Endothelial cell of umbilical vein (primary cell): ENCODE results near the gene TBL2. TPM values are rescaled to one million over a fixed set of nuclear protein-coding genes. Genes with fewer than 3 reads are reported as not detected.

Experiments
- BruUV-seq: library from RNA; stranded (reverse); fragments of 400-500 nt; replicated peaks from 2 replicates; lab custom pipeline; 2021; lab: Mats Ljungman, UMichigan
- CTCF ChIA-PET: fragments of 300-600, 350-600 bp; sonication (Branson Sonifier 250); formaldehyde crosslinking; loops from one replicate; lab custom pipeline; 2021; ENCODE audit warnings: antibody characterized with exemption, inconsistent platforms; lab: Charles Lee
- POLR2A ChIA-PET: fragments of 300-600, 350-600 bp; sonication (Branson Sonifier 250); formaldehyde crosslinking; loops from one replicate; lab custom pipeline; 2021; ENCODE audit warnings: antibody characterized with exemption, inconsistent platforms; lab: Charles Lee
- DNase-seq: peaks from one replicate; pipeline ENCODE4 v3.0.0-alpha.2; 2011; ENCODE audit warnings: low read depth, low spot score
- FAIRE-seq: peaks from 2 replicates; lab custom pipeline; 2011; peaks lifted over from hg19 to GRCh38; lab: Jason Lieb, UNC
- H2AFZ ChIP-seq: 2 replicates; pipeline ENCODE4 v1.6.0; 2012; ENCODE audit warnings: low read depth, low read length, control low read depth, inconsistent platforms
- H3K27ac ChIP-seq: 2 replicates; pipeline ENCODE4 v1.5.1; 2011; ENCODE audit warnings: low read depth, mild to moderate bottlenecking, control low read depth, low read length, moderate library complexity; ENCODE audit not compliant: insufficient read depth
- H3K27me3 ChIP-seq, 2 experiments: 2 replicates each; pipeline versions ENCODE4 v1.6.0 to v1.6.1; 2011; ENCODE audit warnings: low read length in 2 of 2, mixed read lengths in 1 of 2; ENCODE audit not compliant: control insufficient read depth in 2 of 2, insufficient read depth in 2 of 2
- H3K36me3 ChIP-seq, 2 experiments: 2 replicates in 1 of 2; 3 replicates in 1 of 2; pipeline ENCODE4 v1.5.1; 2011; ENCODE audit warnings: low read length in 2 of 2, mild to moderate bottlenecking in 1 of 2, moderate library complexity in 1 of 2; ENCODE audit not compliant: control insufficient read depth in 2 of 2, insufficient read depth in 2 of 2; ENCODE audit errors: extremely low read depth in 1 of 2
- H3K4me1 ChIP-seq: 3 replicates; pipeline ENCODE4 v1.5.1; 2011; ENCODE audit warnings: mild to moderate bottlenecking, low read length; ENCODE audit not compliant: control insufficient read depth, insufficient read depth; ENCODE audit errors: extremely low read depth
- H3K4me2 ChIP-seq: 2 replicates; pipeline ENCODE4 v1.6.1; 2011; ENCODE audit warnings: low read length, control low read depth, mixed read lengths; ENCODE audit not compliant: insufficient read depth
- H3K4me3 ChIP-seq, 3 experiments: fragments of 200-600 bp in 1 of 3; sonication (generic), shearing (Covaris generic) in 1 of 3; replicated peaks in 1 of 3; 2 replicates each; pipeline ENCODE4 v1.5.1; 2011 to 2016; ENCODE audit warnings: control low read depth in 3 of 3, low read length in 3 of 3, mild to moderate bottlenecking in 2 of 3, inconsistent platforms in 1 of 3, low read depth in 1 of 3, moderate library complexity in 1 of 3; ENCODE audit not compliant: insufficient read depth in 1 of 3
- H3K79me2 ChIP-seq: 2 replicates; pipeline ENCODE4 v1.6.0; 2012; ENCODE audit warnings: low read length, inconsistent platforms; ENCODE audit not compliant: control insufficient read depth, insufficient read depth
- H3K9ac ChIP-seq: replicated peaks from 2 replicates; pipeline ENCODE3; 2011; ENCODE audit warnings: low read length, control low read depth; ENCODE audit not compliant: insufficient read depth; ENCODE audit errors: extremely low read depth
- H3K9me1 ChIP-seq: replicated peaks from 3 replicates; pipeline ENCODE4 v1.6.0; 2011; ENCODE audit warnings: mild to moderate bottlenecking, low read length; ENCODE audit not compliant: control insufficient read depth, insufficient read depth; ENCODE audit errors: extremely low read depth
- H3K9me3 ChIP-seq: replicated peaks from 2 replicates; pipeline ENCODE4 v1.5.1; 2012; ENCODE audit warnings: low read length, inconsistent platforms; ENCODE audit not compliant: control insufficient read depth, insufficient read depth
- H4K20me1 ChIP-seq: replicated peaks from 2 replicates; pipeline ENCODE3; 2011; ENCODE audit warnings: mild to moderate bottlenecking, low read length; ENCODE audit not compliant: control insufficient read depth, insufficient read depth; ENCODE audit errors: extremely low read depth
- CTCF ChIP-seq, 2 donors: IDR thresholded peaks; 1 replicate in 1 of 2; 2 replicates in 1 of 2; pipeline ENCODE4 v1.5.1; 2011; ENCODE audit warnings: low read length in 2 of 2, mild to moderate bottlenecking in 2 of 2, moderate library complexity in 2 of 2, control low read depth in 1 of 2, inconsistent platforms in 1 of 2, low read depth in 1 of 2; ENCODE audit not compliant: insufficient read depth in 1 of 2; ENCODE audit errors: extremely low read depth in 1 of 2
- EZH2 ChIP-seq: IDR thresholded peaks from 2 replicates; pipeline ENCODE4 v1.6.1; 2012; ENCODE audit warnings: borderline replicate concordance, low read depth, mild to moderate bottlenecking, moderate library complexity, low read length, inconsistent platforms; ENCODE audit not compliant: severe bottlenecking
- FOS ChIP-seq: IDR thresholded peaks from 2 replicates; pipeline ENCODE4 v1.6.1; 2011; ENCODE audit warnings: mild to moderate bottlenecking, low read length, moderate library complexity, borderline replicate concordance; ENCODE audit not compliant: insufficient read depth
- GATA2 ChIP-seq: IDR thresholded peaks from 2 replicates; pipeline ENCODE4 v1.7.0; 2011; ENCODE audit warnings: low read depth, mild to moderate bottlenecking, moderate library complexity, mixed read lengths, low read length; ENCODE audit not compliant: insufficient read length, insufficient read depth
- JUN ChIP-seq: IDR thresholded peaks from 2 replicates; pipeline ENCODE4 v1.6.1; 2011; ENCODE audit warnings: borderline replicate concordance, low read depth; ENCODE audit not compliant: insufficient read length, insufficient read depth
- MAX ChIP-seq: IDR thresholded peaks from 2 replicates; pipeline ENCODE4 v1.6.1; 2011; ENCODE audit not compliant: insufficient read depth, insufficient read length
- MYC ChIP-seq: IDR thresholded peaks from one replicate; pipeline ENCODE4 v1.6.1; 2011; ENCODE audit warnings: mild to moderate bottlenecking, low read depth, low read length
- POLR2A ChIP-seq: IDR thresholded peaks from 2 replicates; pipeline ENCODE4 v1.6.1; 2012; ENCODE audit warnings: low read depth, mild to moderate bottlenecking, control low read depth, low read length
- POLR2AphosphoS5 ChIP-seq: IDR thresholded peaks from 2 replicates; pipeline ENCODE4 v1.6.1; 2012; ENCODE audit warnings: low read depth, mild to moderate bottlenecking, control low read depth, low read length, moderate library complexity; ENCODE audit not compliant: insufficient read depth
- dilution Hi-C: fragments of 300-500 bp; cut with MboI; formaldehyde crosslinking; loops from one replicate; pipeline ENCODE4 v1.15.0; 2019; ENCODE audit warnings: low sequenced_read_pairs; ENCODE audit not compliant: extremely low pct_ligation_motif_present
- intact Hi-C: fragments of 100-400 bp; cut with micrococcal nuclease; formaldehyde crosslinking; loops from one replicate; pipeline ENCODE4 v1.10.0; 2022
- polyA plus RNA-seq, 4 experiments: library from polyadenylated mRNA; depleted of rRNA in 3 of 4; stranded (reverse) in 3 of 4; unstranded in 1 of 4; fragments of >200 nt; gene quantifications; 2 replicates each; pipeline versions ENCODE4 v1.2.1 to v1.2.3, GENCODE V29; 2011 to 2012; ENCODE audit warnings: missing spikeins in 1 of 4
- total RNA-seq: library from RNA; stranded (reverse); gene quantifications from 2 replicates; pipeline ENCODE4 v1.2.3, GENCODE V29; 2021

TBL2 gene
- total and polyA plus RNA-seq, 2 donors (not counting 3 experiments of a cell fraction or from before 2014, with no cell fraction given), result 38.6 to 48.4 TPM

- BruUV-seq, result no TSS peak
- CTCF ChIA-PET, result interaction anchor here (1.1 to 1.7 kb wide), 2 partner anchors 19 to 100 kb away, joined by 5 to 7 read pairs; no protein-coding TSS in a partner anchor
- peaks cover 28 to 39% of the 10 kb centered on the region in 2 experiments for H3K27me3 ChIP-seq
Observed at GRCh38 chr7:73625276-73625675, 46.9 kb upstream of the TBL2 start.

More at GRCh38 chr7:73625276-73625675, 46.9 kb upstream of the TBL2 start:
- TF ChIP-seq FOS (no peak), POLR2AphosphoS5 (no peak), CTCF (IDR thresholded peaks at IDR 0.05; ENCODE audit: extremely low read depth in 1 of 2, insufficient read depth in 1 of 2, low read depth in 1 of 2, low read length in 2 of 2) (no peak), EZH2 (no peak), MYC (no peak), POLR2A (no peak), MAX (no peak), GATA2 (no peak), JUN (no peak)
- Histone ChIP-seq H3K79me2 (no peaks in the 10 kb centered on the region), H3K36me3 (no peaks in the 10 kb centered on the region), H4K20me1 (no peaks in the 10 kb centered on the region), H3K4me3 (no peak overlapping the region), H3K9ac (no peak overlapping the region), H3K9me3 (no peaks in the 10 kb centered on the region), H2AFZ (no peak overlapping the region), H3K9me1 (no peaks in the 10 kb centered on the region), H3K27ac (no peak overlapping the region), H3K4me2 (no peak overlapping the region), H3K4me1 (peaks cover 3% of the 10 kb centered on the region)
- intact Hi-C loops, result loop anchor here (5.0 kb wide), 1 partner anchor 42 kb away; the partner anchor contains the start of gene VPS37D
- POLR2A ChIA-PET, result no interaction called here
- DNase-seq (no peak), FAIRE-seq (no peak)
- dilution Hi-C loops, result no loop called here
